HG03457 (cell line): ENCODE measurements around the gene SLC22A9.
"Not testable (repeated sequence)": the region's sequence is repeated elsewhere in the genome, so short reads cannot be mapped to it uniquely, and the experiment has no call there.

Source experiments
- ATAC-seq: cut with Tn5 transposase; IDR thresholded peaks from one replicate; pipeline ENCODE4 v1.9.1; 2021; ENCODE audit warnings: moderate number of reproducible peaks; ENCODE audit not compliant: unreplicated experiment

SLC22A9 gene

DNA sequence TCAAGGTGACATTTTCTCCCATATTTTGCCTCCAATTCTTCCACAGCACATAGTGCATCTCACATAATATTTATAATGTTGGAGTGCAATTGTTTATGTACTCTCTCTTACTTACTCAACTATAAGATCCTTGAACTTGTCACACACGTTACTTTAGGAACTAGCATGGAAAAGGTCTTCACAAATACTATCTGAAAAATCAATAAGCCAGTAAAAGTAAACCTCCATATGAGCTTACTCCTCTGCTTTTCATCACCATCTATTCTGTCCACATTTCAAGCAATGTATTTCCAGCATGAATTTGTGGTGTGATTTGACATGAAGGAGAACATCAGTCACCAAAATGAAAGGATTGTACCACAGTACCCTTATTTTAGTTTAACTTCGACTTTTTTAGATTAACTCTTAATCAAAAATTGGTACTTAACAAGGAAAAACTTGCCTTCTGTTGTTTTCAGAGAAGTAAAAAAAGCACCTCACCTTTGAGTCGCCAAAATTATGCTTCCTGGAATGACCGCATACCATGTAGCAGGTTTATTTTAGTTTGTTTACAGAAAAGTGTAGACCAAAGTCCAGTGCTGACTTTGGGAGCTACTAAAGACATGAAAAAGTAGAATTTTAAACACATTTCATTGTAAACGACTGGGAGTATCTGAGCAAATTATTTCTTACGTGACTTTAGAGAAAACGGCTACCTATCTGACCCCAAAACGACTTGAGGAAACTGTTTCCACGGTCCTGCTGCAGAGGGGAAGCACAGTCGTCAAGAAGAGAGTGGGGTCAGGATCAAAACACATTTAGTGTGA, at the start of gene SLC22A9:
SLC22A9 (plus strand) TSS at position 621 of the 806 bp plus-strand sequence. CDS start 272 bp downstream, outside the sequence.
- no peak for ATAC-seq

DNA sequence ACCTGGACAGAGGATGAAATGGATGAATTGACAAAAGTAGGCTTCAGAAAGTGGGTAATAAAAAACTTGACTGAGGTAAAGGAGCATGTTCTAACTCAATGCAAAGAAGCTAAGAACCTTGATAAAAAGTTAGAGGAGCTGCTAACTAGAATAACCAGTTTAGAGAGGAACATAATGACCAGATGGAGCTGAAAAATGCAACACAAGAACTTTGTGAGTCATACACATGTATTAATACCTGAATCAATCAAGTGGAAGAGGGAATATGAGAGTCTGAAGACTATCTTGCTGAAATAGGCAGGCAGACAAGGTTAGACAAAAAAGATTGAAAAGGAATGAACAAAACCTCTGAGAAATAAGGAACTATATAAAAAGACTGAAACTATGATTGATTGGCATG, 47.9 kb upstream of the SLC22A9 start:
- no peak for ATAC-seq

GRCh38 chr11:63335089-63335488, 34.5 kb upstream of the SLC22A9 start:
- ATAC-seq: not testable (repeated sequence)

GRCh38 chr11:63337070-63337469, 32.5 kb upstream of the SLC22A9 start:
- no peak for ATAC-seq

- ATAC-seq: no peak
Measured at GRCh38 chr11:63343130-63343529, 26.5 kb upstream of the SLC22A9 start.

GRCh38 chr11:63352144-63352543, 17.4 kb upstream of the SLC22A9 start:
- ATAC-seq: no peak

GRCh38 chr11:63362196-63362793, 7.3 kb upstream of the SLC22A9 start:
- no peak for ATAC-seq

GRCh38 chr11:63369971-63370588, 495 bp downstream of the SLC22A9 start:
- ATAC-seq: no peak

- ATAC-seq: no peak
Measured at GRCh38 chr11:63371396-63371795, 1.8 kb downstream of the SLC22A9 start.

GRCh38 chr11:63375434-63375833, 5.8 kb downstream of the SLC22A9 start:
- ATAC-seq: no peak

DNA sequence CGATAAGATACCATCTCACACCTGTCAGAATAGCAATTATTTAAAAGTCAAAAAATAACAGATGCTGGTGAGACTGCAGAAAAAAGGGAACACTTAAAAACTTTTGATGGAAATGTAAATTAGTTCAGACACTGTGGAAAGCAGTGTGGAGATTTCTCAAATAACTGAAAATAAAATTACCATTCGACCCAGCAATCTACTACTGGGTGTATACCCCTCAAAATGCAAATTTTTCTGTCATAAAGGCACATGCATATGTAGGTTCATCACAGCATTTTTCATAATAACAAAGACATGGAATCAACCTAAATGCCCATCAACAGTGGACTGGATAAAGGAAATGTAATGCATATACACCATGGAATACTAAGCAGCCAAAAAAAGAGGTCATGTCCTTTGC, 10.5 kb downstream of the SLC22A9 start:
- ATAC-seq: no peak

DNA sequence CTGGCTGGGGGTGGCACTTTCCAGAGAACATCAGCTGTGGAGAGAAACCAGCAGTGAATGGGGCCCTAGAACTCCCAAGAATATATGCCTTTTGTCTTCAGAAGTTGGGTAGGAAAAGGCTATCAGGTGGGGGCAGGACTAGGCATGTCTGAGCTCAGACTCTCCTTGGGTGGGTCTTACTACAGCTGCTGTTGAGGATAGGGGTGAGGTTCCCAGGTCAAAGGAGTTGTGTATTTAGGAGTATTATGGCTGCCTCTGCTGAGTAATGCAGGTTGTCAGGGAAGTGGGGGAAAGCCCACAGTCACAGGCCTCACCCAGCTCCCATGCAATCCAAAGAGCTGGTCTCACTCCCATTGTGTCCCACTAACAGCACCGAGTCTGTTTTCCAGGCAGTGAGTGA, 26.1 kb downstream of the SLC22A9 start:
- no peak for ATAC-seq

- ATAC-seq: no peak
Measured at GRCh38 chr11:63404161-63404935, 34.8 kb downstream of the SLC22A9 start.

DNA sequence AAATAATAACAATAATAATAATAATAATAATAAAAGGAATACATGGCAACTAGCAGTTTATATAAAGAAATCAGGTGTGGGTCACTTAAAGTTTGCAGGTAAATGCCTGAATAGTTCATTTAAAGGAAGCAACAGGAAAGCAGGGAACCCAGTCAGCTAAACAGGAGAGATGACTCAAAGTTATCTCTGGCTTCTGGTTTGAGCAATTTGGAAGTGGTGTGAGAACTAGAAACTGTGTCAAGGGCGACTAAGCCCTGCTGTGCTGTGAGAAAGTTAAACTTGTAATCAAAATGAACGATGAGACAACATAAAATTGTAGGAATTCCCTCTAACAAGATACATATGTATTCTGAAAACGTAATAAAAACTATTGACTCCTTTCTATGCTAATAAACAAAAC, 35.5 kb downstream of the SLC22A9 start:
- no peak for ATAC-seq

DNA sequence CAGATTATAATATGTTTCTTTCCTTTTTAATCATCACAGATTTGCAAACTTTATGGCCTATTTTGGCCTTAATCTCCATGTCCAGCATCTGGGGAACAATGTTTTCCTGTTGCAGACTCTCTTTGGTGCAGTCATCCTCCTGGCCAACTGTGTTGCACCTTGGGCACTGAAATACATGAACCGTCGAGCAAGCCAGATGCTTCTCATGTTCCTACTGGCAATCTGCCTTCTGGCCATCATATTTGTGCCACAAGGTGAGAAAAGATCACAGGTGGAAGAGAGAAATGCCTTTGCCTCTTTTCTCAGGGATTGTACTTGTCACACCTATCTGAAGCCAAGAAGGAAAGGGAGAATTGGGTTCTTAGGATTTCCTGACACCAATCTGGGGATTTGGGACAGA, 36.9 kb downstream of the SLC22A9 start:
- no peak for ATAC-seq

DNA sequence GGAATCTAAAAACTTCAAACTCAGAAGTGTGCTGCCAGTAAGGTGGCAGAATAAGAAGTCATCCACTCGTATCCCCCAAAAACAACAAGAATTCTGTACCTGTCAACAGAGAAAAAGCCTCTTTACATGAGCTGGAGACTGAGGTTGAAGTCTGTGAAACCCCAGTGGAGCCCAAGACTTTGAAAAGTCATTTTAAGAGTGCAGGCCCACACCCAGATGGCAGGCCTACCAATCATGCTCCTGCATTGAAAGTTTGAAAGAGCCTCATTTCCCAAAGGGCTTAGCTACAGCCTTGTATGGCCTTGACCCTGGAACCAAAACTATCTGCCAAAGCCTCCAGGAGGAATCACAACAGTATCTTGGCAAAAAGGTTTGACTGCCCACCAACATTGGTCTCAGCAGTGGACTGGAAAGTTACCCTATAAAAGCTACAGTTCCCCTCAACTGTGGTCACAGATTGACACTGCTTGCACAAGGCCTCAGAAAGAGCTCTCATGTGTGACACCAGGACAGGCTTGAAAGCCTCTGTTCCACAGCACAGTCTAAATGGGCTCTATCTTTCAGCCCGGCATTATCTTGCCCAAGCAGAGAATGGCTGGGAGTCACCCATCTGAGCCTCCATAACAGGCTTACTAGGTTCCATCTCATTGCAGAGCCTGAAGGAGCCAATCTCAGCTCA, 47.7 kb downstream of the SLC22A9 start:
- no peak for ATAC-seq

DNA sequence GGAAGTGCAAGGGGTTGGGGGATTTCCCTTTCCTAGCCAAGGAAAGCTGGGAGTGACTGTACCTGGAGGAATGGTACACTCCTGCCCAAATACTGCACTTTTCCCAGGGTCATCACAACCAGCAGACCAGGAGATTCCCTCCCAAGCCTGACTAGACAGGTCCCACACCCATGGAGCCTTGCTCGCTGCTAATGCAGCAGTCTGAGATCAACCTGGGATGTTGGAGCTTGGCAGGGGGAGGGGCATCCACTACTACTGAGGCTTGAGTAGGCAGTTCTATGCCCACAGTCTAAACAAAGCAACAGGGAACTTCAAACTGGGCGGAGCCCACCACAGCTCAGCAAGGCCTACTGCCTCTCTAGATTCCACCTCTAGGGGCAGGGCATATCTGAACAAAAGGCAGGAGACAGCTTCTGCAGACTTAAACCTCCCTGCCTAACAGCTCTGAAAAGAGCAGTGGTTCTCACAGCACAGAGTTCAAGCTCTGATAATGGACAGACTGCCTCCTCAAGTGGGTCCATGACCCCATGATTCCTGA, 58.5 kb downstream of the SLC22A9 start:
- ATAC-seq: no peak

DNA sequence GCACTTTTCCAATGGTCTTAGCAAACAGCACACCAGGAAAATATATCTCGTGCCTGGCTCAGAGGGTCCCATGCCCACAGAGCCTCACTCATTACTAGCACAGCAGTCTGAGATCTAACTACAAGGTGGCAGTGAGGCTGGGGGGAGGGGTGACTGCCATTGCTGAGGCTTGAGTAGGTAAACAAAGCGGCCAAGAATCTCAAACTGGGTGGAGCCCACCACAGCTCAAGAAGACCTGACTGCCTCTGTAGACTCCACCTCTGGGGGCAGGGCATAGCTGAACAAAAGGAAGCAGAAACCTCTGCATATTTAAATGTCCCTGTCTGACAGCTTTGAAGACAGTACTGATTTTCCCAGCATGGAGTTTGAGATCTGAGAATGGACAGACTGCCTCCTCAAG, 61.1 kb downstream of the SLC22A9 start:
- not testable (repeated sequence) for ATAC-seq

DNA sequence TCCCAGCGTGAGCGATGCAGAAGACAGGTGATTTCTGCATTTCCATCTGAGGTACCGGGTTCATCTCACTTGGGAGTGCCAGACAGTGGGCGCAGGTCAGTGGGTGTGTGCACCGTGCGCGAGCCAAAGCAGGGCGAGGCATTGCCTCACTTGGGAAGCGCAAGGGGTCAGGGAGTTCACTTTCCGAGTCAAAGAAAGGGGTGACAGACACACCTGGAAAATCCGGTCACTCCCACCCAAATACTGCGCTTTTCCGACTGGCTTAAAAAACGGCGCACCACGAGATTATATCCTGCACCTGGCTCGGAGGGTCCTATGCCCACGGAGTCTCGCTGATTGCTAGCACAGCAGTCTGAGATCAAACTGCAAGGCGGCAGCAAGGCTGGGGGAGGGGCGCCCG, 65.8 kb downstream of the SLC22A9 start:
- not testable (repeated sequence) for ATAC-seq

- not testable (repeated sequence) for ATAC-seq
Measured at GRCh38 chr11:63435831-63436230, 66.2 kb downstream of the SLC22A9 start.
